CD4-positive, alpha-beta T cell treated with Interleukin-10 for 1 hour (primary cell): ENCODE measurements around the gene KHDC1L.
"Not testable (repeated sequence)": the region's sequence is repeated elsewhere in the genome, so short reads cannot be mapped to it uniquely, and the experiment has no call there.

ENCODE experiments used
- DNase-seq: peaks from one replicate; pipeline ENCODE4 v3.0.0-alpha.2; 2020

KHDC1L gene

DNA sequence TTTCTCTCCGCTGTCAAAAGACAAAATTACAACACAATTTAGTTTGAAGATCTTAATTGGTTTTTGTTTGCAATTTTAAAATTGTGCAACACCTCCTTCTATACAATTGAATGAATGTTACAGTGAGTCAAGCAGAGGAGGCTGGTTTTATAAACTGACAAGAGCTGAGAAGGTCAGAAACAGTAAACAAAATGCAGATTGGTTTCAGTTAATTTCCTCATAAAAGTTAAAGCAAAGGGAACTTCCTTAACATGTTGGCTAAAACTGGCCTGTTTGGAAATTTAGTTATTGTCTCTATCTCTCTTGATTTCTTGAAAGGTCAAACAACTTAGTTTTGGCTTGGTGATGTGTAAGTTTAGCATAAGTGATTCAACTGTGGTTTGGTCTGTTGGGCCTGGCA lies 22.2 kb downstream of the KHDC1L start:
- no peak for DNase-seq

DNA sequence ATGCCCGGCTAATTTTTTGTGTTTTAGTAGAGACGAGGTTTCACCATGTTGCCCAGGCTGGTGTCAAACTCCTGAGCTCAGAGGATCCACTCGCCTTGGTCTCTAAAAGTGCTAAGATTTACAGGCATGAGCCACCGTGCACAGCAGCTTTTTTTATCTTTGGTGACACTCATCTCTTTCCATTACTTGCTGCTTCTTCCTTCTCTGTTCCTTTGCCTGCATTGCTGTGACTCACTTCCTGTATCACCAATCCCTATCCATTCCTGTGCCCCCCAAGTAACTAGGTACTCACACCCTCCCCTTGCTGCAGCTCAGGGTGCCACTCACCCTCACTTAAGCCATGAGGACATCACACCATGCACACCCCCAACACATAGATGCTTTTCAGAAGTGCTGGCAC lies 24.6 kb downstream of the KHDC1L start:
- DNase-seq = no peak

DNA sequence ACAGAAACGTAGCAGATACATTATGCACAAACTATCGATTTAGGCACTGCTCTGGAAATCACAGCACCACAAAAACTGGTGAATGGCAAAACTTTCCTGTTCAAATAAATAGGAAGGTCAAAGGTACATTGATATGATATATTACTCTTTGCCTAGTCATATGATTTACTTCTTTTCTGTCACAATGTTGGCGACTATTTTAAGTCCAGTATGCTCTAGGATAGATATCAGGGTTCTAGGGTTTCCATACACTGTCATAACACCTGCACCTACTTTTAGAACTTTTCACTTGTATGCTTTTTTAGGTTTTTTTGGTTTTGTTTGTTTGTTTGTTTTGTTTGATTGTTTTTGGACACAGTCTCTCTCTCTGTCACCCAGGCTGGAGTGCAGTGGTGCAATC lies 25.0 kb downstream of the KHDC1L start:
- DNase-seq = no peak

DNA sequence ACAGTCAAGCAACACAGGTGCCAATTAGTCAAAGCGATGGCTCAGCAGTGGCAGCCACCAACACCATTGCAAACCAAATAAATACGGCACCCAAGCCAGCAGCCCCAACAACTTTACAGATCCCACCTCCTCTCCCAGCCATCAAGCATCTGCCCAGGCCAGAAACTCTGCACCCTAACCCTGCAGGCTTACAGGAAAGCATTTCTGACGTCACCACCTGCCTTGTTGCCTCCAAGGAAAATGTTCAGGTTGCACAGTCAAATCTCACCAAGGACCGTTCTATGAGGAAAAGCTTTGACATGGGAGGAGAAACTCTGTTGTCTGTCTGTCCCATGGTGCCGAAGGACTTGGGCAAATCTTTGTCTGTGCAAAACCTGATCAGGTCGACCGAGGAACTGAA lies 30.6 kb downstream of the KHDC1L start:
- no peak for DNase-seq

DNA sequence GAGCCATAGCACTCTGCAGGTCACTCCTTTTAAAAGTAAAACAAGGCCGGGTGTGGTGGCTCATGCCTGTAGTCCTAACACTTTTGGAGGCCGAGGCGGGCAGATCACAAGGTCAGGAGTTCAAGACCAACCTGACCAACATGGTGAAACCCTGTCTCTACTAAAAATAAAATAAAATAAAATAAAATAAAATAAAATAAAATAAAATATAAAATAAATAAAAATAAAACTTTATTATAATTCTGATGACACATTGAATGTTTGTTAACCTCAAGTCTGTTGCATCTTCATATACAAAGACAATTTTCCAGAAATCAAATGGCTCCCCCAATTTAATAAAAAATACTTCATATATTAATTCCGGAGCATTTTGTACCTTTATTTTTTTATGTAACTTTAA lies 32.0 kb downstream of the KHDC1L start:
- DNase-seq = not testable (repeated sequence)

DNA sequence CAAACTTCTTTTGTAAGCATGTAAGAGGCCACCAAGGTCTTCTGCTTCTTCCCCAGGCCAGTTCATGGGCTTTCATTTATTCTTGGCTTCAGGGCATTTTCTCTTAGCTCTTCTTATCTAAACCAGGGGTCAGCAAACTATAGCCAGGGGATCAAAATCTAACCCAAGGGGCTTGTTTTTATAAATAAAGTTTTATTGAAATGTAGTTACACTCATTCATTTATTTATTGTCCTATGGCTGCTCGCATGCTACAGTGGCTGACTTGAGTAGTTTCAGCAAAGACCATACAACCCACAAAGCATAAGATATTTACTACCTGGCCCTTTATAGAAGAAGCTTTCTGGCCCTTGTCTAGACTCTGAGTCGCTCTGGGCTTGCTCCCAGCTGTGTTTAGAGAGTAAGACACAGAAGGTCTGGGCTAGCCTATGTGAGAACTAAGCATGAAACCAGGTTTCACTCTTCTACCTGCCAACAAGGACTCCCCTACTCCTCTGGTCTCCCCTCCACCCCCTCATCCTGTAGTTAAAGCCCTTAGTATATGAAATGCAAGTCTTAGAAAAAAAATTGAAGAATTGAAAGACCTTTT lies 43.2 kb downstream of the KHDC1L start:
- no peak for DNase-seq

DNA sequence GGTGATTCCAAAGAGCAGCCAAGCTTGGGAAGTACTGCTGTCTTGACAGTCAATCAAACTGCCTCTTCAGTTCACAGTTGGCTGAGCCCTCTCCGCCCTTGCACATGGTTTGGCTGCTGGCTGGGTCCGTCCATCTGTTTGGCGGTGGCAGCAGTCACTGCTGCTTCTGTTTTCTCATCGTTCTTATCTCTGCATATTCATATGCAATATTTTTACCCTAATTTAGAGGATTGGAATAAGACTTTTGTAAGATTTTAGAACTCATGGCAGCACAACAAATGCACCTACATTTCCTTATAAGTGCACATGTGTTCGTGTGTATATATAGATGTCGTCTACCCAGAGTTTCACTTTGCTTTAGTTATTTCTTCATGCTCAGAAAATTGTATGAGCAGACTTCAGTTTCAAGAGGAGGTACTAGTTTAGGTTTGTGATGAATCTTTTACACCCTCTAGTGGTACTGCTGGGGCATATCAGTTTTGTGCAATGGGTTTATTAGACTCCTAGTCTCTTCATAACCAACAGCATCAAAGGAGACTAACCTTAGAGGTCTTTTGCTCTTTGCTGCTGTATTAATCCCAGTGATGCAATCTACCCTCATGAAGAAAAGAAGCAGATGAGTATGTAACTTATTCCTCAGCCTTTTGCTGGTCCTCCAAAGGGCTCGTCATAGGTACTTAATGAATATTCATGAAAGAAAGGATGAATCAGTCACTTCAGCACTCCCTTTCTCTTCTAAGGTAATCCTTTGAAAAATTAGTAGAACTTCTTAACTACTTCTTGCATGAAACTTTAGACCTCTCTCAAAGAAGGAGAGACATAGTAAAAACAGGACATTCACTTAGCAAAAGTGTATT lies 44.3 kb downstream of the KHDC1L start:
- peak; percentile 49 for DNase-seq

DNA sequence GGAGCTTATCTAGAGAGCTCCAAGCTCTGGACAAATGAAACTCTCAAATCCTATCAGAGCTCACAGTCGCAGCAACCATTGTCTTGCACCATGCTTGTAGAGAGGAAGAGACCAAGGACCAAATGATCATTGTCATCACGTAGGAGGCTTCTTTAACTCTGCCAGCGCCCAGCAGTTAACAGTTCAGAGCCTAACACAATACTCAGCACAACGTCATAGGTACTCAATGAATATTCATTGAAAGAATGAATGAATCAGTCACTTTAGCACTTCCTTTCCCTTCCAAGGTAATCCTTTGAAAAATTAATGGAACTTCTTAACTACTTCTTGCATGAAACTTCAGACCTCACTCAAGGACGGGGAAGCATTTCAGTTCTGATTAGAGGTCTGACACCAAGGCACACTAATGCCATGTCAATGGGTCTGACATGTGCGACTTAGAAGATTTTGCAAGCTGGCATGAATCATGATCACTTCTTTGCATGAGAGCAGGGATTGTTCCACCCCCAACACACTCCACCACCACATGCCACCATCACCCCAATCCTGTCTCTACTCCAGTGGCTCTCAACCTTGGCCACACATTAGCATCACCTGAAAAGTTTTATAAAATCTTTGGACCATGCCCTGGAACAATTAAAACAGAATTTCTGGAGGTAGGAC lies 45.1 kb downstream of the KHDC1L start:
- no peak for DNase-seq

DNA sequence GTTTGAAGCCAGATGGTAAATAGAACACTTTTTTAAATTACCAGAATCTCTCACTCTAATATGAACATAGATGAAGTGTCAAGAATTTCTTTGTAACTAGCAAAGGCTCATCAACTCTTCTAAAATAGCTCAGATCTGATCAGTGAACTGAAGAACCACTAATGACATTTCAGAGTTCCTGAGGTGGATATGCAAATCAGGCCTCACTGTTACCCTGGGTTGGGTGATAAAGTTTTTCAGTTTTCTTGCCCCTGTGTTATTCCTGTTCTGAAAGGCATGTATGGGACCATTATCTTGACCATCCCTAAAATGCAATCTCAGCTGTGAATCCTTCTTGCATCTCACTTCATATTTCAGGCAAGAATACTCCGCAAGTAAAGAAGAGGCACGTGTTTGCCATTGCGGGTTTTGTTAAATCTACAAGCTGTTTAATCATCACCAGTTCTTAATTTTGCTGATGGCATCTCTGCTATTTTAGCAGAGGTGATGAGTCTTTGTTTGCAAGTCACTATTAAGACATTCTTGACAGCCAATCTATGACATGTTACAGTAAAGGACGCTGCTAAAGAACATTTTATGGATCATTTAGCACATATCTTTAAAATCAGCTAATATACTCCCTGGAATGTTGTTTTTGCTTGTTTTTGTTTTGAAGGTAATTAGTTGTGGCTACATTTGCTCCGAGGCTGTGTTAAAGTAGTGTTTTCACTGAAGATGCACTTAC lies 47.9 kb downstream of the KHDC1L start:
- no peak for DNase-seq

DNA sequence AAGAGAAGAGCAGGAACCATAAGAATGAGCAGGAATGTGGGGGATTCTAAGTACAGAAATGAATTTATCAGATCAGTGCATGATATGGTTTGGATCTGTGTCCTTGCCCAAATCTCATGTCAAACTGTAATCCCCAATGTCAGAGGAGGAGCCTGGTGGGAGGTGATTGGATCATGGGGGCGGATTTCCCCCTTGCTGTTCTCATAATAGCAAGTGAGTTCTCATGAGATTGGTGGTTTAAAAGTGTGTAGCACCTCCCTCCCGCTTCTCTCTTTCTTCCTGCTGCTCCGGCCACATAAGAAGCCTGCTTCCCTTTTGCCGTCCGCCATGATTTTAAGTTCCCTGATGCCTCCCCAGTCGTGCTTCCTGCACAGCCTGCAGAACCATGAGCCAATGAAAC lies 49.2 kb downstream of the KHDC1L start:
- DNase-seq = no peak

DNA sequence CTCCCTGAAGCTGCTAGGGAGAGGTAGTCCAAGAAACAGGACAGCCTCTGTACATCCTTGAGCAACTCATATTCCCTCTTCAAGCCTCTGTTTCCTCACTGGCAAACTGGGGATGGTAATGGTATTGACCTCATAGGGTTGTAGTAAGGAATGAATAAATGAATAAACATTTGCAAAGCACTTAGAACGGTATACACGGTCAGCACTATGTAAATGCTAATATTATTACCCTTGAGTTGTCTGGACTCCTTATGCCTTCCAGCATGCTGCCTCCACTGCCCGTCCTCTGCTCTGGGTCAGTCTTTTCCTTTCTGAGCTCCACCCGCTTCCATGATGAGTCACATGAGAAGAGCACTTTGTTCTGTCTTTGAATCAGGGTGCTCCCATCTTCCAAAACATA lies 50.6 kb downstream of the KHDC1L start:
- no peak for DNase-seq
